ENCODE measurements around the gene FUT8. TPM values are rescaled to one million over a fixed set of nuclear protein-coding genes. Genes with fewer than 3 reads are reported as not detected.
A peak's percentile ranks its signal among the peaks of the same experiment; 100 is the strongest.
"Not testable (repeated sequence)": the region's sequence is repeated elsewhere in the genome, so short reads cannot be mapped to it uniquely, and the experiment has no call there.

Gene FUT8
- total RNA-seq, 5 donors from 2014 or later (not counting 1 experiment from before 2014, with no cell fraction given) = 37.6 to 51.7 (median 43.9) TPM

DNA sequence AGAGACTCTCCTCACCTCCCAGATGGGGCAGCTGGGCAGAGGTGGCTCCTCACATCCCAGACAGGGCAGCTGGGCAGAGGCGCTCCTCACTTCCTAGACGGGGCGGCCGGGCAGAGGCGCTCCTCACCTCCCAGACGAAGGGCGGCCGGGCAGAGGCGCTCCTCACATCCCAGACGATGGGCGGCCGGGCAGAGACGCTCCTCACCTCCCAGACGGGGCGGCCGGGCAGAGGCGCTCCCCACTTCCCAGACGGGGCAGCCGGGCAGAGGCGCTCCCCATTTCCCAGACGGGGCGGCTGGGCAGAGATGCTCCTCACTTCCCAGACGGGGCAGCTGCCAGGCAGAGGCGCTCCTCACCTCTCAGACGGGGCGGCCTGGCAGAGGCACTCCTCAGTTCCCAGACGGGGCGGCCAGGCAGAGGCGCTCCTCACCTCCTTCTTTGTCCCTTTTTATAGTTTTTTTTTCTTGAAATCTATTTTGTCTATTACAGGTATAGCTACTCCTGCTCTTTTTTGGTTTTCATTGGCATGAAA lies 304.9 kb downstream of the FUT8 start:
- CTCF ChIA-PET; ATAC-seq (replicated peaks in 1 of 4): not testable (repeated sequence)

DNA sequence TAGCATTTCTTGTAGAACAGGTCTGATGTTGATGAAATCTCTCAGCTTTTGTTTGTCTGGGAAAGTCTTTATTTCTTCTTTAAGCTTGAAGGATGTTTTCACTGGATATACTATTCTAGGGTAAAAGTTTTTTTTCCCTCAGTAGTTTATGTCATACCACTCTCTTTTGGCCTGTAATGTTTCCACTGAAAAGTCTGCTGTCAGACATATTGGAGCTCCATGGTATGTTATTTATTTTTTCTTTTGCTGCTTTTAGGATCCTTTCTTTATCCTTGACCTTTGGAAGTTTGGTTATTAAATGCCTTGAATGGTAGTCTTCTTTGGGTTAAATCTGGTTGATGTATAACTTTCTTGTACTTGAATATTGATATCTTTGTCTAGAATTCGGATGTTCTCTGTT lies 306.1 kb downstream of the FUT8 start:
- H3K27ac ChIP-seq (ENCODE audit: low read length) = no peak overlapping the region
- ATAC-seq (replicated peaks in 1 of 4) (no peak), DNase-seq (no peak)
- H3K4me1 ChIP-seq (ENCODE audit: control insufficient read depth in 1 of 2, extremely low read depth in 1 of 2, insufficient read depth in 2 of 2, low read length in 2 of 2) = peaks cover 9 to 11% of the 10 kb centered on the region in 2 experiments
- WGBS (ENCODE audit: insufficient coverage) = no CpG with 5 or more reads among the region's 1 CpG
- H3K9me3 ChIP-seq = no peaks in the 10 kb centered on the region
- H3K27me3 ChIP-seq (replicated peaks in 1 of 2; ENCODE audit: control insufficient read depth in 2 of 2, extremely low read depth in 1 of 2, insufficient read depth in 2 of 2, low read length in 1 of 2) = no peaks in the 10 kb centered on the region
- Mint-ChIP-seq H3K9me3 (peaks cover 9 to 35% (median 10%) of the 10 kb centered on the region in 3 donors), H3K4me3 (no peak overlapping the region), H3K27ac (no peak overlapping the region), H3K27me3 (no peaks in the 10 kb centered on the region), H3K36me3 (peaks cover 60% of the 10 kb centered on the region), H3K4me1 (peaks cover 27 to 49% (median 41%) of the 10 kb centered on the region in 3 donors)
- POLR2A ChIA-PET = no interaction called here
- H3K36me3 ChIP-seq (ENCODE audit: control insufficient read depth in 2 of 2, extremely low read depth in 1 of 2, insufficient read depth in 1 of 2, low read length in 1 of 2) = peaks cover 0 to 7% of the 10 kb centered on the region in 2 donors
- no peak overlapping the region for H3K4me3 ChIP-seq (ENCODE audit: control insufficient read depth in 1 of 2, extremely low read depth in 1 of 2, low read length in 1 of 2)
- CTCF ChIA-PET = no interaction called here

More for the DNA sequence above, 304.9 kb downstream of the FUT8 start:
- H3K9me3 Mint-ChIP-seq = peaks cover 11 to 42% (median 13%) of the 10 kb centered on the region in 3 donors
- WGBS (ENCODE audit: insufficient coverage) = 100% methylated on average over 18 of the region's 29 CpGs
- H3K9me3 ChIP-seq; H3K4me1 ChIP-seq (ENCODE audit: control insufficient read depth in 1 of 2, extremely low read depth in 1 of 2, insufficient read depth in 2 of 2, low read length in 2 of 2); H3K27ac Mint-ChIP-seq; H3K4me3 ChIP-seq (ENCODE audit: control insufficient read depth in 1 of 2, extremely low read depth in 1 of 2, low read length in 1 of 2); H3K27me3 ChIP-seq (replicated peaks in 1 of 2; ENCODE audit: control insufficient read depth in 2 of 2, extremely low read depth in 1 of 2, insufficient read depth in 2 of 2, low read length in 1 of 2); H3K27ac ChIP-seq (ENCODE audit: low read length); H3K4me3 Mint-ChIP-seq; H3K27me3 Mint-ChIP-seq; DNase-seq; H3K36me3 ChIP-seq (ENCODE audit: control insufficient read depth in 2 of 2, extremely low read depth in 1 of 2, insufficient read depth in 1 of 2, low read length in 1 of 2): not testable (repeated sequence)
- H3K4me1 Mint-ChIP-seq = peaks cover 17 to 39% (median 30%) of the 10 kb centered on the region in 3 donors
- POLR2A ChIA-PET = interaction anchor here in 1 of 2 donors (0.7 kb wide), 1 partner anchor 16 kb away, joined by 3 read pairs; no protein-coding TSS in a partner anchor
- peaks cover 62% of the 10 kb centered on the region for H3K36me3 Mint-ChIP-seq

DNA sequence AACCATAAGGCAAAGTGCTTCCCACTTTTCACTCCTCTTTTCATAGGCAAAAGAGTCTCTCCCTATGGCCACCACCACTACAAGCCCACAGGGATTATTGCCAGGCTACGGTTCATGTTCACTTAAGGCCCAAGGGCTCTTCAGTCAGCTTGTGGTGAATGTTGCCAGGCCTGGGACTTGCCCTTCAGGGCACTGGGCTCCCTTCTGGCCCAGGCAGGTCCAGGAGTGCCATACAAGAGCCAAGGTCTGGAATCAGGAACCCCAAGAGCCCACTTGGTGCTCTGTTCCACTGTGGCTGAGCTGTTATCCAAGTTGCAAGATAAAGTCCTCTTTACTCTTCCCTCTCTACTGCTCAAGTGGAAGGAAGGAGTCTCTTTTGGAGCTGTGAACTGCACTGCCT lies 307.6 kb downstream of the FUT8 start:
- ChIA-PET CTCF (no interaction called here), POLR2A (no interaction called here)
- no peaks in the 10 kb centered on the region for H3K27me3 Mint-ChIP-seq
- peaks cover 24 to 43% (median 40%) of the 10 kb centered on the region in 3 donors for H3K4me1 Mint-ChIP-seq
- no peaks in the 10 kb centered on the region for H3K27me3 ChIP-seq (replicated peaks in 1 of 2; ENCODE audit: control insufficient read depth in 2 of 2, extremely low read depth in 1 of 2, insufficient read depth in 2 of 2, low read length in 1 of 2)
- H3K27ac ChIP-seq (ENCODE audit: low read length) = no peak overlapping the region
- peaks cover 5 to 22% (median 7%) of the 10 kb centered on the region in 3 donors for H3K9me3 Mint-ChIP-seq
- no CpG with 5 or more reads among the region's 1 CpG for WGBS (ENCODE audit: insufficient coverage)
- peaks cover 1 to 14% of the 10 kb centered on the region in 2 donors for H3K36me3 ChIP-seq (ENCODE audit: control insufficient read depth in 2 of 2, extremely low read depth in 1 of 2, insufficient read depth in 1 of 2, low read length in 1 of 2)
- DNase-seq (no peak), ATAC-seq (replicated peaks in 1 of 4) (no peak)
- no peak overlapping the region for H3K4me3 Mint-ChIP-seq
- peaks cover 9 to 11% of the 10 kb centered on the region in 2 experiments for H3K4me1 ChIP-seq (ENCODE audit: control insufficient read depth in 1 of 2, extremely low read depth in 1 of 2, insufficient read depth in 2 of 2, low read length in 2 of 2)
- H3K9me3 ChIP-seq = no peaks in the 10 kb centered on the region
- H3K4me3 ChIP-seq (ENCODE audit: control insufficient read depth in 1 of 2, extremely low read depth in 1 of 2, low read length in 1 of 2) = no peak overlapping the region
- H3K36me3 Mint-ChIP-seq = peaks cover 60% of the 10 kb centered on the region
- H3K27ac Mint-ChIP-seq = no peak overlapping the region

DNA sequence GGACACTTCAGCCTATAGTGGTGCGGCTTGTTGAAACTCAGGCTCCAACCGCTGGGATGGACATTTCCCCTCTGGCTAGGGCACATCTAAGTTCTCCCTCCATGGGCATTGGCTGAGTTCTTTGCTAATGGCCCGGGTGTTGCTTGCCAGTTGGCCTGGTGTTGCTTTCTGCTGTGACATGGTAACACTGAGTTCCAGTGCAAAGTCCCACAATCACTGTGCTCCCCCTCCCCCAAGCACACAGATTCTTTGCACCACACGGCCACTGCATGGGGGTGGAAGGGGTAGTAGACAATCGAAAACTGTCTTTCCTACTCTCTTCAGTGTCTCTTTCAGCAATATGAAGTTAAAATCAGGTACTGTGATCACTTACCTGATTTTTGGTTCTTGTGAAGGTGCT lies 308.2 kb downstream of the FUT8 start:
- H3K9me3 Mint-ChIP-seq = peaks cover 5 to 17% (median 7%) of the 10 kb centered on the region in 3 donors
- H3K9me3 ChIP-seq = no peaks in the 10 kb centered on the region
- no peaks in the 10 kb centered on the region for H3K27me3 Mint-ChIP-seq

DNA sequence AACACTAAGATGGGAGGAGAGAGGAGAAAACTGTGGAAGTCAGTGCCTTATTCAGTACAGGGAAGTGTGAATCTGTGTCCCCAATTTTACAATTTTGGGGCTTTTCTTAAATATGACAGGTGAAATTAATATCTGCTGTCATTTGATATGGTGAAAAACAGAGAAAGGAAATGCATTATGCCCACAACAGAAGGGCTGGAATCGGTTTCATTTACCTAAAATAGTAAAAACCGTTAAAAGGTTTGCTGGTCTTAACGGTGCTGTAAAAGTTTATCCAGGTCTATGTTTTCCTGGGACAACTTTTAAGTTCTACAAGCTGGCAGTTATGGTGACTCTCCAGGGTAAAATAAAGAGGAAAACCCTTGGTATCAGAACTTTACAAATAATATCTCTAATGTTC lies 310.8 kb downstream of the FUT8 start:
- no peak overlapping the region for H3K4me3 ChIP-seq (ENCODE audit: control insufficient read depth in 1 of 2, extremely low read depth in 1 of 2, low read length in 1 of 2)
- no peaks in the 10 kb centered on the region for H3K9me3 ChIP-seq
- H3K27me3 ChIP-seq (replicated peaks in 1 of 2; ENCODE audit: control insufficient read depth in 2 of 2, extremely low read depth in 1 of 2, insufficient read depth in 2 of 2, low read length in 1 of 2) = no peaks in the 10 kb centered on the region
- ATAC-seq (replicated peaks in 1 of 4) = no peak
- WGBS (ENCODE audit: insufficient coverage) = no CpG with 5 or more reads among the region's 3 CpGs
- DNase-seq = no peak
- Mint-ChIP-seq H3K36me3 (peaks cover 71% of the 10 kb centered on the region), H3K27ac (peak overlapping the region in 1 of 2 donors; percentile 44), H3K27me3 (no peaks in the 10 kb centered on the region), H3K4me1 (peaks cover 22 to 38% (median 36%) of the 10 kb centered on the region in 3 donors), H3K4me3 (no peak overlapping the region), H3K9me3 (peaks cover 2 to 14% (median 8%) of the 10 kb centered on the region in 3 donors)
- no peak overlapping the region for H3K27ac ChIP-seq (ENCODE audit: low read length)
- peaks cover 9 to 11% of the 10 kb centered on the region in 2 experiments for H3K4me1 ChIP-seq (ENCODE audit: control insufficient read depth in 1 of 2, extremely low read depth in 1 of 2, insufficient read depth in 2 of 2, low read length in 2 of 2)
- CTCF ChIA-PET = interaction anchor here in 1 of 2 donors (0.8 kb wide), 1 partner anchor 10 kb away, joined by 3 read pairs; no protein-coding TSS in a partner anchor
- peaks cover 5 to 22% of the 10 kb centered on the region in 2 donors for H3K36me3 ChIP-seq (ENCODE audit: control insufficient read depth in 2 of 2, extremely low read depth in 1 of 2, insufficient read depth in 1 of 2, low read length in 1 of 2)
- POLR2A ChIA-PET = interaction anchor here in 1 of 2 donors (0.7 kb wide), 1 partner anchor 84 kb away, joined by 4 read pairs; no protein-coding TSS in a partner anchor

More for the DNA sequence above, 308.2 kb downstream of the FUT8 start:
- no peak for DNase-seq
- Histone ChIP-seq H3K4me3 (ENCODE audit: control insufficient read depth in 1 of 2, extremely low read depth in 1 of 2, low read length in 1 of 2) (no peak overlapping the region), H3K27ac (ENCODE audit: low read length) (no peak overlapping the region), H3K36me3 (ENCODE audit: control insufficient read depth in 2 of 2, extremely low read depth in 1 of 2, insufficient read depth in 1 of 2, low read length in 1 of 2) (peaks cover 5 to 16% of the 10 kb centered on the region in 2 donors), H3K27me3 (replicated peaks in 1 of 2; ENCODE audit: control insufficient read depth in 2 of 2, extremely low read depth in 1 of 2, insufficient read depth in 2 of 2, low read length in 1 of 2) (no peaks in the 10 kb centered on the region), H3K4me1 (ENCODE audit: control insufficient read depth in 1 of 2, extremely low read depth in 1 of 2, insufficient read depth in 2 of 2, low read length in 2 of 2) (peaks cover 9 to 11% of the 10 kb centered on the region in 2 experiments)
- ChIA-PET POLR2A (no interaction called here), CTCF (no interaction called here)
- 95% methylated on average over 2 of the region's 5 CpGs for WGBS (ENCODE audit: insufficient coverage)
- peaks cover 22 to 38% (median 36%) of the 10 kb centered on the region in 3 donors for H3K4me1 Mint-ChIP-seq
- peaks cover 60% of the 10 kb centered on the region for H3K36me3 Mint-ChIP-seq
- H3K4me3 Mint-ChIP-seq = no peak overlapping the region
- H3K27ac Mint-ChIP-seq = no peak overlapping the region
- ATAC-seq (replicated peaks in 1 of 4) = no peak

DNA sequence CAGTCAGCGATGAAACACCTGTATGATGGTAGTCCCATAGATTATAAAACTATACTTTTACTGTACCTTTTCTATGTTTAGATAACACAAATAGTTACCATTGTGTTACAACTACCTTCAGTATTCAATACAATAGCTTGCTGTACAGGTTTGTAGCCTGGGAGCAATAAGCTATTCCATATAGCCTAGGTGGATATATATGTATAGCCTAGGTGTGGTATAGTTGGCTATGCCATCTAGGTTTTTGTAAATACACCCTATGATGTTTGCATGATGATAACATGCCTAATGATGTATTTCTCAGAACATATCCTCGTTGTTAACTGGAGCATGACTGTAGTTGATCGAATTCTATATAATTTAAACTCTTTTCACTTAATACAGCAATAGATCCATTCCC lies 316.1 kb downstream of the FUT8 start:
- Mint-ChIP-seq H3K36me3 (peaks cover 59% of the 10 kb centered on the region), H3K9me3 (peaks cover 2 to 4% (median 3%) of the 10 kb centered on the region in 3 donors), H3K27ac (no peak overlapping the region), H3K4me3 (no peak overlapping the region), H3K4me1 (peaks cover 10 to 15% (median 11%) of the 10 kb centered on the region in 3 donors), H3K27me3 (no peaks in the 10 kb centered on the region)
- DNase-seq = no peak
- H3K27ac ChIP-seq (ENCODE audit: low read length) = no peak overlapping the region
- CTCF ChIA-PET = no interaction called here
- peaks cover 13 to 25% of the 10 kb centered on the region in 2 donors for H3K36me3 ChIP-seq (ENCODE audit: control insufficient read depth in 2 of 2, extremely low read depth in 1 of 2, insufficient read depth in 1 of 2, low read length in 1 of 2)
- POLR2A ChIA-PET = interaction anchor here in 1 of 2 donors (0.7 kb wide), 1 partner anchor 77 kb away, joined by 5 read pairs; no protein-coding TSS in a partner anchor
- no peaks in the 10 kb centered on the region for H3K4me1 ChIP-seq (ENCODE audit: control insufficient read depth in 1 of 2, extremely low read depth in 1 of 2, insufficient read depth in 2 of 2, low read length in 2 of 2)
- no peak overlapping the region for H3K4me3 ChIP-seq (ENCODE audit: control insufficient read depth in 1 of 2, extremely low read depth in 1 of 2, low read length in 1 of 2)
- no peaks in the 10 kb centered on the region for H3K9me3 ChIP-seq
- ATAC-seq (replicated peaks in 1 of 4) = no peak
- no CpG with 5 or more reads among the region's 3 CpGs for WGBS (ENCODE audit: insufficient coverage)
- no peaks in the 10 kb centered on the region for H3K27me3 ChIP-seq (replicated peaks in 1 of 2; ENCODE audit: control insufficient read depth in 2 of 2, extremely low read depth in 1 of 2, insufficient read depth in 2 of 2, low read length in 1 of 2)

Measured in T-cell (primary cell).